HFFc6 (cell line): ENCODE data around the gene KLHL29. TPM values are rescaled to one million over a fixed set of nuclear protein-coding genes. Genes with fewer than 3 reads are reported as not detected.

Source experiments
- DNase-seq: peaks from one replicate; pipeline ENCODE4 v3.0.0-alpha.2; 2018
- H3K27ac Mint-ChIP-seq: 2 replicates; pipeline ENCODE4 v1.8.0; 2020; ENCODE audit warnings: mild to moderate bottlenecking, mixed read lengths
- H3K27me3 Mint-ChIP-seq: 2 replicates; pipeline ENCODE4 v1.8.0; 2021; ENCODE audit warnings: mild to moderate bottlenecking, moderate library complexity, mixed read lengths; ENCODE audit not compliant: insufficient read depth
- H3K36me3 Mint-ChIP-seq: 2 replicates; pipeline ENCODE4 v1.8.0; 2021; ENCODE audit warnings: low read depth, mixed read lengths
- H3K4me1 Mint-ChIP-seq: 2 replicates; pipeline ENCODE4 v1.8.0; 2020; ENCODE audit warnings: low read depth, mixed read lengths
- H3K4me3 Mint-ChIP-seq: 2 replicates; pipeline ENCODE4 v1.8.0; 2020; ENCODE audit warnings: mild to moderate bottlenecking, moderate library complexity, mixed read lengths
- H3K9me3 Mint-ChIP-seq: 2 replicates; pipeline ENCODE4 v1.8.0; 2020; ENCODE audit warnings: mild to moderate bottlenecking, mixed read lengths
- total RNA-seq, 6 experiments: library from RNA; stranded (reverse); fragmentation: NEBNext Ultra II Directional; extraction: Animal tissue kit (Norgen Biotek cat#: 25700); gene quantifications; 2 replicates in 1 of 6; 3 replicates in 5 of 6; pipeline ENCODE4 v1.2.3, GENCODE V29; 2021
- TF ChIP-seq, protein P1 (sequence below): fragments of 200-600 bp; sonication (generic); IDR thresholded peaks from 2 replicates; pipeline ENCODE4 v1.5.0; 2021; ENCODE audit warnings: antibody characterized with exemption, mild to moderate bottlenecking

KLHL29 gene
- total RNA-seq, 6 experiments from 2014 or later: 7.4 to 9.7 (median 8.6) TPM

DNA sequence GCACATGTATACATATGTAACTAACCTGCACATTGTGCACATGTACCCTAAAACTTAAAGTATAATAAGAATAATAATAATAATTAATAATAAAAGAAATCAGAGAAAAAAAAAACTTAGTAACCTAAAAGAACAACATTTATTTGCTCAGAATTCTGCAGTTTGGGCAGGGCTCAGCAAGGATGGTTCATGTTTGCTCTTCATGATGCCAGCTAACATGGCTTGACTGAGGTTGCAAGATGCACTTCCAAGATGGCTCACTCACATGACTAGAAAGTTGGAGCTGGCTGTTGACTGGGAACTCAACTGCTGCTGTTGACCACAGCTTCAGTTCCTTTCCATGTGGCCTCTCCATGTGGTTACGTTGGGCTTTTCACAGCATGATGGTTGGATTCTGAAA, 56.4 kb downstream of the KLHL29 start:
- TF ChIP-seq, protein P1, sequence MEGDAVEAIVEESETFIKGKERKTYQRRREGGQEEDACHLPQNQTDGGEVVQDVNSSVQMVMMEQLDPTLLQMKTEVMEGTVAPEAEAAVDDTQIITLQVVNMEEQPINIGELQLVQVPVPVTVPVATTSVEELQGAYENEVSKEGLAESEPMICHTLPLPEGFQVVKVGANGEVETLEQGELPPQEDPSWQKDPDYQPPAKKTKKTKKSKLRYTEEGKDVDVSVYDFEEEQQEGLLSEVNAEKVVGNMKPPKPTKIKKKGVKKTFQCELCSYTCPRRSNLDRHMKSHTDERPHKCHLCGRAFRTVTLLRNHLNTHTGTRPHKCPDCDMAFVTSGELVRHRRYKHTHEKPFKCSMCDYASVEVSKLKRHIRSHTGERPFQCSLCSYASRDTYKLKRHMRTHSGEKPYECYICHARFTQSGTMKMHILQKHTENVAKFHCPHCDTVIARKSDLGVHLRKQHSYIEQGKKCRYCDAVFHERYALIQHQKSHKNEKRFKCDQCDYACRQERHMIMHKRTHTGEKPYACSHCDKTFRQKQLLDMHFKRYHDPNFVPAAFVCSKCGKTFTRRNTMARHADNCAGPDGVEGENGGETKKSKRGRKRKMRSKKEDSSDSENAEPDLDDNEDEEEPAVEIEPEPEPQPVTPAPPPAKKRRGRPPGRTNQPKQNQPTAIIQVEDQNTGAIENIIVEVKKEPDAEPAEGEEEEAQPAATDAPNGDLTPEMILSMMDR: no peak
- Mint-ChIP-seq H3K27me3 (peaks cover 1% of the 10 kb centered on the region), H3K36me3 (no peaks in the 10 kb centered on the region; the same call in 1 of the 2 replicates), H3K4me1 (peaks cover 23% of the 10 kb centered on the region), H3K4me3 (no peak overlapping the region), H3K9me3 (peaks cover 11% of the 10 kb centered on the region), H3K27ac (no peak overlapping the region)
- DNase-seq: no peak

DNA sequence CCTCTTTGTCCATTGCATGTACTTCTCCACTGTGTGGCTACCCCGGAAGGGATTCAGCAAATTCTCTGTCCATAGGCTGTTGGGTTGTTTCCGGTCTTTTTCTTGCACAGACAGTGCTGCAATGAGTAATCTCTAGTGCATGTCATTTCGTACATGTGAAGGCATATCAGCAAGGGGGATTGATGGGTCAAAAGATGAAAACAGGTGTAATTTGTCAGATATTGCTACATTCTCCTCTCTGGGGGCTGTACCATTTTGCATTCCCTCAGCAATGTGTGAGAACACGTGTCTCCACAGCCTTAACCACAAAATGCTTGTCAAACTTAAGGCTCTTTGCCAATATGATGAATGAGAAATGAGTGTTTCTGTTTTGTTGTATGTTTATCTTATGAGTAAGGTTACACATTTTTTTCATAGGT, 60.5 kb downstream of the KLHL29 start:
- Mint-ChIP-seq H3K4me1 (peaks cover 27% of the 10 kb centered on the region), H3K27me3 (no peaks in the 10 kb centered on the region; the same call in 1 of the 2 replicates), H3K36me3 (no peaks in the 10 kb centered on the region; the same call in 1 of the 2 replicates), H3K4me3 (no peak overlapping the region), H3K9me3 (peaks cover 11% of the 10 kb centered on the region), H3K27ac (no peak overlapping the region)
- DNase-seq: peak; percentile 70
- TF ChIP-seq, protein P1: no peak

- DNase-seq: no peak
- H3K27ac Mint-ChIP-seq: no peak overlapping the region
- H3K27me3 Mint-ChIP-seq: no peaks in the 10 kb centered on the region; the same call in 1 of the 2 replicates
- no peak overlapping the region for H3K4me3 Mint-ChIP-seq
- peaks cover 27% of the 10 kb centered on the region for H3K4me1 Mint-ChIP-seq
- peaks cover 6% of the 10 kb centered on the region for H3K9me3 Mint-ChIP-seq
- TF ChIP-seq, protein P1: no peak
- no peaks in the 10 kb centered on the region; the same call in 1 of the 2 replicates for H3K36me3 Mint-ChIP-seq
These were observed 61.9 kb downstream of the KLHL29 start for GRCh38 chr2:23446916-23447315.

GRCh38 chr2:23447405-23447804, 62.4 kb downstream of the KLHL29 start:
- Mint-ChIP-seq H3K27ac (no peak overlapping the region), H3K9me3 (peaks cover 1% of the 10 kb centered on the region; the same call in 1 of the 2 replicates), H3K27me3 (no peaks in the 10 kb centered on the region; the same call in 1 of the 2 replicates), H3K4me1 (peaks cover 30% of the 10 kb centered on the region), H3K36me3 (no peaks in the 10 kb centered on the region; the same call in 1 of the 2 replicates), H3K4me3 (no peak overlapping the region)
- DNase-seq: no peak
- TF ChIP-seq, protein P1: no peak

GRCh38 chr2:23448906-23449305, 63.9 kb downstream of the KLHL29 start:
- Mint-ChIP-seq H3K4me1 (peaks cover 41% of the 10 kb centered on the region), H3K27ac (no peak overlapping the region), H3K36me3 (no peaks in the 10 kb centered on the region; the same call in 1 of the 2 replicates), H3K9me3 (no peaks in the 10 kb centered on the region), H3K4me3 (no peak overlapping the region), H3K27me3 (no peaks in the 10 kb centered on the region; the same call in 1 of the 2 replicates)
- TF ChIP-seq, protein P1: no peak
- no peak for DNase-seq
